ENCODE results near the gene LEUTX. TPM values are rescaled to one million over a fixed set of nuclear protein-coding genes. Genes with fewer than 3 reads are reported as not detected.
"Not testable (repeated sequence)": the region's sequence is repeated elsewhere in the genome, so short reads cannot be mapped to it uniquely, and the experiment has no call there.

LEUTX gene
- total RNA-seq, 1 experiment from 2014 or later: not detected

GRCh38 chr19:39802958-39803357 lies 24.3 kb downstream of the LEUTX start:
- no peaks in the 10 kb centered on the region for H3K9me3 Mint-ChIP-seq (ENCODE audit: low read depth, unreplicated experiment)
- CTCF ChIA-PET: interaction anchor here (1.0 kb wide), 1 partner anchor 10 kb away, joined by 4 read pairs; no protein-coding TSS in a partner anchor

GRCh38 chr19:39805104-39805503 lies 26.4 kb downstream of the LEUTX start:
- Mint-ChIP-seq H3K27ac (ENCODE audit: unreplicated experiment) (no peak overlapping the region), H3K4me1 (ENCODE audit: low read depth, unreplicated experiment) (peaks cover 6% of the 10 kb centered on the region), H3K9me3 (ENCODE audit: low read depth, unreplicated experiment) (no peaks in the 10 kb centered on the region), H3K36me3 (ENCODE audit: insufficient read depth, unreplicated experiment) (no peaks in the 10 kb centered on the region), H3K27me3 (ENCODE audit: unreplicated experiment) (peaks cover 33% of the 10 kb centered on the region), H3K4me3 (ENCODE audit: low read depth, unreplicated experiment) (no peak overlapping the region)
- CTCF ChIA-PET: interaction anchor here (1.6 kb wide), 1 partner anchor 166 kb away, joined by 4 read pairs; the partner anchor contains the start of gene PSMC4
- no TSS peak for BruUV-seq (replicated peaks)
- intact Hi-C loops (cut with micrococcal nuclease; ENCODE audit: unreplicated experiment): no loop called here
- no peak for DNase-seq
- TF ChIP-seq CTCF (IDR thresholded peaks at IDR 0.05; ENCODE audit: unreplicated experiment): no peak

More at GRCh38 chr19:39802958-39803357, 24.3 kb downstream of the LEUTX start:
- BruUV-seq (replicated peaks): no TSS peak
- peaks cover 39% of the 10 kb centered on the region for H3K27me3 Mint-ChIP-seq (ENCODE audit: unreplicated experiment)
- no peak for TF ChIP-seq CTCF (IDR thresholded peaks at IDR 0.05; ENCODE audit: unreplicated experiment)
- H3K27ac Mint-ChIP-seq (ENCODE audit: unreplicated experiment): no peak overlapping the region
- H3K36me3 Mint-ChIP-seq (ENCODE audit: insufficient read depth, unreplicated experiment): no peaks in the 10 kb centered on the region
- no peaks in the 10 kb centered on the region for H3K4me1 Mint-ChIP-seq (ENCODE audit: low read depth, unreplicated experiment)
- no peak for DNase-seq
- intact Hi-C loops (cut with micrococcal nuclease; ENCODE audit: unreplicated experiment): no loop called here
- H3K4me3 Mint-ChIP-seq (ENCODE audit: low read depth, unreplicated experiment): no peak overlapping the region

GRCh38 chr19:39807846-39808364 lies 29.3 kb downstream of the LEUTX start:
- CTCF ChIA-PET: interaction anchor here (1.6 kb wide), 1 partner anchor 26 kb away, joined by 4 read pairs; the partner anchor contains the start of gene DYRK1B
- no peaks in the 10 kb centered on the region for H3K9me3 Mint-ChIP-seq (ENCODE audit: low read depth, unreplicated experiment)
- H3K4me3 Mint-ChIP-seq (ENCODE audit: low read depth, unreplicated experiment): no peak overlapping the region
- DNase-seq: no peak
- H3K27me3 Mint-ChIP-seq (ENCODE audit: unreplicated experiment): peaks cover 25% of the 10 kb centered on the region
- TF ChIP-seq CTCF (IDR thresholded peaks at IDR 0.05; ENCODE audit: unreplicated experiment): no peak
- H3K27ac Mint-ChIP-seq (ENCODE audit: unreplicated experiment): no peak overlapping the region
- BruUV-seq (replicated peaks): no TSS peak
- peaks cover 6% of the 10 kb centered on the region for H3K4me1 Mint-ChIP-seq (ENCODE audit: low read depth, unreplicated experiment)
- no peaks in the 10 kb centered on the region for H3K36me3 Mint-ChIP-seq (ENCODE audit: insufficient read depth, unreplicated experiment)
- intact Hi-C loops (cut with micrococcal nuclease; ENCODE audit: unreplicated experiment): no loop called here

- intact Hi-C loops (cut with micrococcal nuclease; ENCODE audit: unreplicated experiment); H3K27ac Mint-ChIP-seq (ENCODE audit: unreplicated experiment): not testable (repeated sequence)
Measured at GRCh38 chr19:39808688-39809087, 30.0 kb downstream of the LEUTX start.

GRCh38 chr19:39809368-39809767 lies 30.7 kb downstream of the LEUTX start:
- intact Hi-C loops (cut with micrococcal nuclease; ENCODE audit: unreplicated experiment): no loop called here
- no peak for TF ChIP-seq CTCF (IDR thresholded peaks at IDR 0.05; ENCODE audit: unreplicated experiment)
- H3K36me3 Mint-ChIP-seq (ENCODE audit: insufficient read depth, unreplicated experiment): no peaks in the 10 kb centered on the region
- H3K27me3 Mint-ChIP-seq (ENCODE audit: unreplicated experiment): peaks cover 15% of the 10 kb centered on the region
- H3K27ac Mint-ChIP-seq (ENCODE audit: unreplicated experiment): no peak overlapping the region
- DNase-seq: no peak
- CTCF ChIA-PET: interaction anchor here (0.9 to 1.6 kb wide), 3 partner anchors 13 to 33 kb away, joined by 3 to 4 read pairs (median 3); partner anchors contain the start of gene DYRK1B
- BruUV-seq (replicated peaks): no TSS peak
- H3K4me3 Mint-ChIP-seq (ENCODE audit: low read depth, unreplicated experiment): no peak overlapping the region
- H3K9me3 Mint-ChIP-seq (ENCODE audit: low read depth, unreplicated experiment): no peaks in the 10 kb centered on the region
- H3K4me1 Mint-ChIP-seq (ENCODE audit: low read depth, unreplicated experiment): peaks cover 6% of the 10 kb centered on the region

More at GRCh38 chr19:39808688-39809087, 30.0 kb downstream of the LEUTX start:
- CTCF ChIA-PET: interaction anchor here (0.9 to 1.6 kb wide), 3 partner anchors 12 to 34 kb away, joined by 3 to 4 read pairs (median 3); partner anchors contain the start of gene DYRK1B
- not testable (repeated sequence) for H3K36me3 Mint-ChIP-seq (ENCODE audit: insufficient read depth, unreplicated experiment); H3K4me3 Mint-ChIP-seq (ENCODE audit: low read depth, unreplicated experiment); DNase-seq; H3K9me3 Mint-ChIP-seq (ENCODE audit: low read depth, unreplicated experiment); BruUV-seq (replicated peaks); H3K4me1 Mint-ChIP-seq (ENCODE audit: low read depth, unreplicated experiment)
- peaks cover 17% of the 10 kb centered on the region for H3K27me3 Mint-ChIP-seq (ENCODE audit: unreplicated experiment)

Measured in Calu3 (cell line).